B cell (primary cell): Measurements from ENCODE around the gene TBC1D2.
"Not testable (repeated sequence)": the region's sequence is repeated elsewhere in the genome, so short reads cannot be mapped to it uniquely, and the experiment has no call there.

Experiments used
- CTCF ChIP-seq: fragments of 200-600 bp; IDR thresholded peaks from one replicate; pipeline ENCODE4 v1.8.0; 2022; ENCODE audit warnings: antibody characterized with exemption, mild to moderate bottlenecking
- EZH2 ChIP-seq: IDR thresholded peaks from 2 replicates; pipeline ENCODE4 v1.6.1; 2012; ENCODE audit warnings: borderline replicate concordance, low read depth, mild to moderate bottlenecking, moderate library complexity, low read length; ENCODE audit not compliant: insufficient read depth, poor library complexity, severe bottlenecking

- not testable (repeated sequence) for TF ChIP-seq CTCF, EZH2
Observed at GRCh38 chr9:98283143-98283542, 27.7 kb upstream of the TBC1D2 start.
